Activated T-cell treated with anti-CD3 and anti-CD28 coated beads for 4 hours (primary cell): ENCODE data around the gene INTS11.
A peak's percentile ranks its signal among the peaks of the same experiment; 100 is the strongest.

Experiments
- DNase-seq: peaks from one replicate; pipeline ENCODE4 v3.0.0-alpha.2; 2020

The INTS11 gene

GRCh38 chr1:1284221-1285101, 40.0 kb downstream of the INTS11 start:
- DNase-seq, result no peak

- no peak for DNase-seq
Observed at GRCh38 chr1:1283821-1284220, 40.6 kb downstream of the INTS11 start.

GRCh38 chr1:1282998-1283397, 41.5 kb downstream of the INTS11 start:
- DNase-seq, result no peak

GRCh38 chr1:1281533-1282321, 42.7 kb downstream of the INTS11 start:
- no peak for DNase-seq

GRCh38 chr1:1280782-1281481, 43.5 kb downstream of the INTS11 start:
- DNase-seq, result no peak

GRCh38 chr1:1279028-1279427, 45.4 kb downstream of the INTS11 start:
- DNase-seq, result no peak

GRCh38 chr1:1278620-1279019, 45.8 kb downstream of the INTS11 start:
- no peak for DNase-seq

GRCh38 chr1:1275836-1276235, 48.6 kb downstream of the INTS11 start:
- DNase-seq, result no peak

GRCh38 chr1:1274931-1275431, 49.5 kb downstream of the INTS11 start:
- no peak for DNase-seq

- no peak for DNase-seq
Observed at GRCh38 chr1:1274299-1274930, 50.0 kb downstream of the INTS11 start.

GRCh38 chr1:1273512-1274298, 50.8 kb downstream of the INTS11 start, which contains the start of gene UBE2J2:
Gene UBE2J2, minus strand, starts transcription at chr1:1273854. Its CDS starts 5,862 bp downstream, at chr1:1267992.
- peak; percentile 88 for DNase-seq

- DNase-seq, result no peak
Observed at GRCh38 chr1:1273209-1273511, 51.3 kb downstream of the INTS11 start.

GRCh38 chr1:1272341-1273208, 51.9 kb downstream of the INTS11 start:
- no peak for DNase-seq

- DNase-seq, result no peak
Observed at GRCh38 chr1:1270813-1271212, 53.6 kb downstream of the INTS11 start.

GRCh38 chr1:1268284-1268682, 56.2 kb downstream of the INTS11 start:
- DNase-seq, result no peak

GRCh38 chr1:1267488-1268283, 56.8 kb downstream of the INTS11 start:
- DNase-seq, result no peak

- DNase-seq, result no peak
Observed at GRCh38 chr1:1264868-1265272, 59.6 kb downstream of the INTS11 start.

- DNase-seq, result no peak
Observed at GRCh38 chr1:1264026-1264425, 60.4 kb downstream of the INTS11 start.

- no peak for DNase-seq
Observed at GRCh38 chr1:1262758-1263157, 61.7 kb downstream of the INTS11 start.

GRCh38 chr1:1262071-1262470, 62.4 kb downstream of the INTS11 start:
- DNase-seq, result no peak
